Activated T-cell treated with anti-CD3 and anti-CD28 coated beads, Interleukin-2, amount 50 U/mL, for 24 hours (primary cell): ENCODE results near the gene C6orf47.
"Not testable (repeated sequence)": the region's sequence is repeated elsewhere in the genome, so short reads cannot be mapped to it uniquely, and the experiment has no call there.

Source experiments
- DNase-seq: peaks from one replicate; pipeline ENCODE4 v3.0.0-alpha.2; 2020
- H3K27ac Mint-ChIP-seq: 2 replicates; pipeline ENCODE4 v1.8.0; 2020; ENCODE audit warnings: mild to moderate bottlenecking, mixed read lengths
- H3K27me3 Mint-ChIP-seq: 2 replicates; pipeline ENCODE4 v1.8.0; 2020; ENCODE audit warnings: mixed read lengths
- H3K36me3 Mint-ChIP-seq: 2 replicates; pipeline ENCODE4 v1.8.0; 2020; ENCODE audit warnings: low read depth, mixed read lengths
- H3K4me1 Mint-ChIP-seq: 2 replicates; pipeline ENCODE4 v1.8.0; 2020; ENCODE audit warnings: low read depth, mixed read lengths
- H3K4me3 Mint-ChIP-seq: 2 replicates; pipeline ENCODE4 v1.8.0; 2020; ENCODE audit warnings: mild to moderate bottlenecking, moderate library complexity, mixed read lengths
- H3K9me3 Mint-ChIP-seq: 2 replicates; pipeline ENCODE4 v1.8.0; 2020; ENCODE audit warnings: mixed read lengths

The C6orf47 gene, protein sequence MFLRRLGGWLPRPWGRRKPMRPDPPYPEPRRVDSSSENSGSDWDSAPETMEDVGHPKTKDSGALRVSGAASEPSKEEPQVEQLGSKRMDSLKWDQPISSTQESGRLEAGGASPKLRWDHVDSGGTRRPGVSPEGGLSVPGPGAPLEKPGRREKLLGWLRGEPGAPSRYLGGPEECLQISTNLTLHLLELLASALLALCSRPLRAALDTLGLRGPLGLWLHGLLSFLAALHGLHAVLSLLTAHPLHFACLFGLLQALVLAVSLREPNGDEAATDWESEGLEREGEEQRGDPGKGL

DNA sequence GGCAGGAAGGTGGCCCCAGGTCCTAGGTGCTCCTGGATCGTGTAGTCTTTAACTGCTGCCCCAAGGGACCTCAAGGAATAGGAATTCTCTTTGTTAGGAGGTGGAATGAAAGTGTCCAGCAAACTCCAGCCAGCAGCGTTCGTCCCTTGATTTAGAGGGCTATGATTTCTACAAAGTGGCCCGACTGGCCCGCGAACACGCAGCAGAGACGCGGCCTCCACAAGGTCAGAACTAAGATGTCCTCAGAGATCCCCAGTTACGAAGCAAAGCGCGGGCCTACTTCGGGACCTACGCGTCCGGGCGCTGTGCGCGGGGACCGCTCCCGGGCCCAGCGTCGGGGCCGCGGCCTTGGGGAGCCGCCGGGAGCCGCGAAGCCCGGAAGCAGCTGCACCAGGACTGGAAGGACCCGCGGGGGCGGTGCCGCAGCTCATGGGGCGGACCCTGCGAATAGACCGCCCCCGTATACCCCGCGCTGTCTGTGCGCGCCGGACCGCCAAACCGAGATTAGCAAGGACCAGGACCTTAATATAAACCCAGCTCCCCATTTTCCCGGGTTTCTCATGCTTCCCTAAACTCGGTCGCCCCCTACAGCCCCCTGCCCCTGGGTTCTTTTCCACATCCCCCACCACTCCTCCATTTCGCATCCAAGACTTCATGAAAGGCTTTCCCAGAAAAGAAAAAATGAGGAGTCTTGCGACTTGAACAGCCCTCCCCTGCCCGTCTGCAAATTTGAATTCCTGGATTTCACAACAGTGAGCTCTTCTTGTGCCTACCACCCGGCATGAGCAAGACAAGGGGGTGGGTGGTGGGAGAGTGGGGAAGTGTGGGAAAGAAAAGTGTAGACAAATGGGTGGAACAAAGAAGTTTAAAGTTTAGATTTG is at the start of gene C6orf47:
Gene C6orf47 (minus strand): TSS at position 398 of the 881 bp plus-strand sequence. CDS start 831 bp downstream, outside the sequence.
- H3K27ac Mint-ChIP-seq = peak within 1 kb of the TSS; percentile 96
- H3K36me3 Mint-ChIP-seq = peaks cover 95% of the 10 kb centered on the region
- H3K4me1 Mint-ChIP-seq = peaks cover 84% of the 10 kb centered on the region
- DNase-seq = peak; percentile 83
- no peaks in the 10 kb centered on the region for H3K27me3 Mint-ChIP-seq
- H3K4me3 Mint-ChIP-seq = peak within 1 kb of the TSS; percentile 96
- no peaks in the 10 kb centered on the region for H3K9me3 Mint-ChIP-seq

DNA sequence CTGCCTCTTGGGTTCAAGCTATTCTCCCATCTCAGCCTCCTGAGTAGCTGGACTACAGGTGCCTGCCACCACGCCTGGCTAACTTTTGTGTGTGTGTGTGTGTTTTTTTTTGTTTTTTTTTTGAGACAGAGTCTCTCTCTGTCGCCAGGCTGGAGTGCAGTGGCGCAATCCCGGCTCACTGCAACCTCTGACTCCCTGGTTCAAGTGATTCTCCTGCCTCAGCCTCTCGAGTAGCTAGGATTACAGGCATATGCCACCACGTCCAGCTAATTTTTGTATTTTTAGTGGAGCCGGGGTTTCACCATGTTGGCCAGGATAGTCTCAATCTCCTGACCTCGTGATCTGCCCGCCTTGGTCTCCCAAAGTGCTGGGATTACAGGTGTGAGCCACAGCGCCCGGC is 48.6 kb upstream of the C6orf47 start:
- H3K27ac Mint-ChIP-seq, H3K9me3 Mint-ChIP-seq, DNase-seq, H3K4me3 Mint-ChIP-seq, H3K27me3 Mint-ChIP-seq, H3K36me3 Mint-ChIP-seq: not testable (repeated sequence)
- H3K4me1 Mint-ChIP-seq = peaks cover 11% of the 10 kb centered on the region

DNA sequence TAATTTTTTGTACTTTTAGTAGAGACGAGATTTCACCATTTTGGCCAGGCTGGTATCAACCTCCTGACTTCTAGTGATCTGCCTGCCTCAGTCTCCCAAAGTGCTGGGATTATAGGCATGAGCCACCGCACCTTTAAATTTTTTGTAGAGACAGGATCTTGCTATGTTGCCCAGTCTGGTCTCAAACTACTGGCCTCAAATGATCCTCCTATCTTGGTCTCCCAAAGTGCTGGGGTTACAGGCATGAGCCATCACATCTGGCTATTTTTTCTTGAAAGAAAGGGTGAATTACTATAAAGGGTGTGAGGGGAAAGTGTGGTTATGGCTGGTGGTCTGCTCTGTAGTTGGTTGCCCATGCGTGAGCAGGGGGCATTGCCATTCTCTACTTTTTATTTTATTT is 47.6 kb upstream of the C6orf47 start:
- H3K27me3 Mint-ChIP-seq = no peaks in the 10 kb centered on the region
- no peak overlapping the region for H3K27ac Mint-ChIP-seq
- no peak overlapping the region for H3K4me3 Mint-ChIP-seq
- peaks cover 1% of the 10 kb centered on the region for H3K36me3 Mint-ChIP-seq
- peaks cover 14% of the 10 kb centered on the region for H3K4me1 Mint-ChIP-seq
- H3K9me3 Mint-ChIP-seq = no peaks in the 10 kb centered on the region
- no peak for DNase-seq

DNA sequence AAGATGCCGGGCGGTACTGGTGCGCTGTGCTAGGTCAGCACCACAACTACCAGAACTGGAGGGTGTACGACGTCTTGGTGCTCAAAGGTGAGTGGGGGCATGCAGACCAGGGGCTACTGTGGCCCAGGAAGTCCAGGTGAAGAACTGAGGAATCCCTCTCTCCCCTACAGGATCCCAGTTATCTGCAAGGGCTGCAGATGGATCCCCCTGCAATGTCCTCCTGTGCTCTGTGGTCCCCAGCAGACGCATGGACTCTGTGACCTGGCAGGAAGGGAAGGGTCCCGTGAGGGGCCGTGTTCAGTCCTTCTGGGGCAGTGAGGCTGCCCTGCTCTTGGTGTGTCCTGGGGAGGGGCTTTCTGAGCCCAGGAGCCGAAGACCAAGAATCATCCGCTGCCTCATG is 47.1 kb upstream of the C6orf47 start:
- DNase-seq = no peak
- peaks cover 3% of the 10 kb centered on the region for H3K36me3 Mint-ChIP-seq
- H3K27ac Mint-ChIP-seq = peak overlapping the region; percentile 23
- H3K4me1 Mint-ChIP-seq = peaks cover 15% of the 10 kb centered on the region
- H3K9me3 Mint-ChIP-seq = no peaks in the 10 kb centered on the region
- no peak overlapping the region for H3K4me3 Mint-ChIP-seq
- H3K27me3 Mint-ChIP-seq = no peaks in the 10 kb centered on the region

DNA sequence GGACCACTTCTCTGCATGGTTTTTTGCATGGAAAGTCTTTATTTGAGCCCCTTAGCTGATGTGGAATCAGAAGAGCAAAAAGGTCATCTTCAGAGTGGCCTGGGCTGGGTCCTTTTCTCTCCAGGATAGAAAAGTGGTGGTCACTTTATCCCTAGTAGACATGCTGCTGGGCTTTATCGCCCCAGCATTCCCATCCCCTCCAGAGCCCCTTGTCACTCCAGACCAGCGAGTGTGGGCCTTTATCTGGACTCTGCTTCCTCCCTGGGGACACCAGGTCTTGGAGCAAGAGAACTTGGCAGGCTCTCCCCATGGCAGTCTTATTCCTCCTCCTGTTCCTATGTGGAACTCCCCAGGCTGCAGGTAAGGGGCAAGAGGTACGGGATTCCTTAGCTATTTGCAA is 46.0 kb upstream of the C6orf47 start, which contains the start of gene LY6G6F:
Gene LY6G6F (plus strand): TSS at position 268 of the 400 bp plus-strand sequence. CDS start 41 bp downstream, at position 309.
- Mint-ChIP-seq H3K4me1 (peaks cover 22% of the 10 kb centered on the region), H3K27ac (peak within 1 kb of the TSS; percentile 23), H3K36me3 (peaks cover 11% of the 10 kb centered on the region), H3K27me3 (no peaks in the 10 kb centered on the region), H3K9me3 (no peaks in the 10 kb centered on the region), H3K4me3 (no peak within 1 kb of the TSS)
- no peak for DNase-seq

DNA sequence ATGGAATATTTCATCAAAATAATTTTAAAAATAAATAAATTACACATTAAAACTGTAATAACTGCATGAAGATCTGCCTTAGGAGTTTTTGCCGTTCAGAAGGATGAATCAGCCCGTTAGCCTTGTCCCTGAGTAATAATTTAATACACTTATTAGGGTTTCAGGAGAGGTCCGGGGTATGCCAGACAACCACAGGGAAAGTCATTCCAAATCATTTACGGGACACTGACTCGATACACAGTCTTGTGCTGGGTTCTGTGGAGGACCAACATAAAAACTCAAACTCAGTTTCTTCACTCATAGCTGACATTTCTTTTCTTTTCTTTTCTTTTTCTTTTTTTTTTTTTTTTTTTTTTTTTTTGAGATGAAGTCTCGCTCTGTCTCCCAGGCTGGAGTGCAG is 45.4 kb upstream of the C6orf47 start:
- H3K36me3 Mint-ChIP-seq = peaks cover 16% of the 10 kb centered on the region

DNA sequence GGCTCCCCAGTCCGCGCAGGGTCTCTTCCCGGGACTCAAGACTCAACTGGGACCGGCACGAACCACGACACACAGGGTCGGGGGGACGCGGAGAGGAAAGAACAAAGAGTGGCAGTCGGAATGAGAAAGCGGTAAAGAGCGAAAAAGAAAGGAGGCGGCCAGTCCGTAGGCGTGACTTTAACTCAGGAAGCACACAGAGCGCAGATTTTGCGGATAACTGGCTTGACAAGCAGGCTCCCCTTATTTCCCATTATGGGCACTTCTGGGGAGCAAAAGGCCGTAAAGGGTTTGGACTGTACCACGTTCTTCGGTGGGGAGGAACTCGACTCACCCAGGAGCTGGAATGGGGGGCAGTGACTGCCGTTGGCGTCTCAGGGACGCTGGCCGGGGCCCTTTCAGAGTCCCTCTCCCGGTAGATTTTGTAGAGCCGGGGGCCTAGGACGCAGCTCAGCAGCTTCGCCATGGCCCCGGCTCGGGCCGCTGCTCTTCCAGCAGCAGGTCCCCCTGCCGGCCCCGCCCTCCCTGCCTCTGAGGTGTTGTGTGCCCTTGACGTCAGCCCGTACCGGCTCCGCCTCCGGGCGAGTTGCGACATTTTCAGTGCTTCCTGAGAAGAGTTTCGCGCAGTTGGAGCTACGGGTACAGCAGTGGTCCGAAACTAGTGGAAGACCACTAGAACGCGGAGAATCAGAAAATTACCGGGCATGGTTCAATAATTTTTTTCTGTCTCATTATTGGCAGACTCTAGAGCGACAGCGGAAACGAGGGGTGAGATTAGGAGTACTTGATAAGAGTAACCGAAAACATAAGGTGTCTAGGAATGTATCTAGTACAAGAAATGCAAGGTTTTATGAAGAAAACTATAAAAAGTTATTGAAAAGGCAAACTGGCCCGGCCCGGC is 42.5 kb upstream of the C6orf47 start, which contains the start of gene ABHD16A:
Gene ABHD16A (minus strand): TSS at position 506 of the 898 bp plus-strand sequence. CDS start 43 bp downstream, at position 463.
- Mint-ChIP-seq H3K4me1 (peaks cover 33% of the 10 kb centered on the region), H3K36me3 (peaks cover 36% of the 10 kb centered on the region), H3K4me3 (peak within 1 kb of the TSS; percentile 98), H3K27me3 (no peaks in the 10 kb centered on the region), H3K9me3 (no peaks in the 10 kb centered on the region), H3K27ac (peak within 1 kb of the TSS; percentile 98)
- peak; percentile 97 for DNase-seq

More for the DNA sequence above, 45.4 kb upstream of the C6orf47 start:
- H3K4me1 Mint-ChIP-seq = peaks cover 25% of the 10 kb centered on the region
- no peaks in the 10 kb centered on the region for H3K27me3 Mint-ChIP-seq
- DNase-seq = no peak
- no peak overlapping the region for H3K27ac Mint-ChIP-seq
- H3K4me3 Mint-ChIP-seq = no peak overlapping the region
- H3K9me3 Mint-ChIP-seq = no peaks in the 10 kb centered on the region

DNA sequence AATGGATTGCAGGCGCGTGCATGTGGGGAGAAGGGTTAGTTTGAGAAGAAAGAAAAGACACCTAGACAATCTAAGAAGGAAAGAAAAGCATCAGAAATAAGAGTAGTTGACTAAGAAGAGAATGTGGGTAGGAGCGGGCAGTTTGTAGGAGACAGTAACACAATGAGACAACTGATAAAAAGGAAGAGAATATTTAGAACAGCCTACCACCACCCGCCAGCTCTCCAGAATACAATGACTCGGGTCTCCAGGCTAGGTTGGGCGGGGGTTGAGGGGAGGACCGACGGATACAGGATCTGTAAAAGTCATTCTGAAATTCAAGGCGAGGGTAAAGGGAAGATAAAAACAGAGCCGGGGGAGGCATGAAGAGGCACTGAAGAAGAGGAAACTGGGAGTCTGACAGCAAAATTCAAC is 41.8 kb upstream of the C6orf47 start:
- Mint-ChIP-seq H3K27me3 (no peaks in the 10 kb centered on the region), H3K36me3 (peaks cover 42% of the 10 kb centered on the region), H3K4me3 (peak overlapping the region; percentile 98), H3K27ac (peak overlapping the region; percentile 98), H3K4me1 (peaks cover 40% of the 10 kb centered on the region), H3K9me3 (no peaks in the 10 kb centered on the region)
- DNase-seq = no peak

DNA sequence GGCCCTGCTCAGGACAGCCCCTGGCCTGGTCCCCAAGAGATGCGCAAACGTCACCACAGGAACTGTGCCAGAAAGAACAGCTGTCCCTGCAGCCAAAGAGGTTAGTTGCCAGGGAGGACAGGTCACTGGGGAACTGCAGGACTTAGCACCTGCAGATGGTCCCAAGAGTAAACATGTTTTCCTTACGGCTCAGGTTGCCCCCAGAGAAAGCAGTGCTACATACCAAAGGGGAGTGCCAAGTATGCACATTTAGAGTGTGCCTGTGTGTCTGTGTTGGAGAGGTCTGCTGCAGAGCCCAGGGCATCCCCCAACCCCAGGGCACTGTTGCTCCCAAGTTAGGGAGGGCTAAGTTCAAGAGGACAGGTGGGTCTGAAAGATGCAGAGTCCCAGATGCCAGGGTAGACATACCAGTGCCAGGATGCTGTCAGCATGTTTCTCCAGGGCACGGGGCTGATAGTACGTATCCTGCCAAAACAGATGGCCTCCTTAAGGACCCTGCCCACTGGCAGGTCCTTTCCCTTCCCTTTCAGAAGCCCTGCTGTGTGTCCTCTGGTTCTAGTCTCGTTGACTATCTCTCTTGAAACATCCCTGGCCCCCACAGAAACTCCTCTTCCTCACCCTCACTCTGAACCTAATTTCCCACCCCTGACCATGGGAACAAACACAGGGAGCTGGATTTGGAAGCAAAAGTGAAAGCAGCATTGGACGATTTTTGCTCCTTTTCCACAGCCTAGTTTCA is 41.3 kb upstream of the C6orf47 start:
- H3K27ac Mint-ChIP-seq = peak overlapping the region; percentile 98
- peaks cover 42% of the 10 kb centered on the region for H3K4me1 Mint-ChIP-seq
- peaks cover 48% of the 10 kb centered on the region for H3K36me3 Mint-ChIP-seq
- no peaks in the 10 kb centered on the region for H3K9me3 Mint-ChIP-seq
- H3K27me3 Mint-ChIP-seq = no peaks in the 10 kb centered on the region
- H3K4me3 Mint-ChIP-seq = peak overlapping the region; percentile 98
- no peak for DNase-seq

DNA sequence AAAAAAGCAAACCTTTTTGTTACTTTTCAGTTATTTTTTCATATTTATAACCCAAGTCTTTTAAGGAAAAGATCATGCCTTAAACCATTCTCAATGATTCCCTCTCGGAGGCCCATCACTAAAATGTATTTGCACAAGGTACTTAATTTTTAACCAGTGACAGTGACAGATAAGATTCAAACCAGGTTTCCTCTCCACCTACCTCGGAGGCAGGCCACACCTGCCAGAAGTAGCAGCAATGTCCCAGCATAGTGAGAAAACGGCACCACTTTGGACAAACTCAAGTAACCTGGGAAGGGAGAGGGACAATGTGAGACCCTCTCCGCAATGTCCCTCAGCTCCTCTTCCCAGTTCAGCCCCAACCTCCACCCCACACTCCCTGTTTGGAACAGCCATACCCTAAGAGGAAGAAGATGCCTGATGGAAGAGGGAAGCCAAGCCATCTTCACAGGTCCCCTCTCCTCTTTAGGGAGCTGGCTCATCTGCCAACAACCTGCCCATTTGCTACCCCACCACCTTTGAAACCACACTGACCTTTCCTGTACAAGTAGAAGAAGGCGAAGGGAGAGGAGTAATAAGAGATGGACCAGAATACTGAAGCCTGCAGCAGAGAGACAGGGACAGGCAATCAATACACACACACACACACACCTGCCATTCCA is 40.3 kb upstream of the C6orf47 start:
- Mint-ChIP-seq H3K4me1 (peaks cover 42% of the 10 kb centered on the region), H3K9me3 (no peaks in the 10 kb centered on the region), H3K27me3 (no peaks in the 10 kb centered on the region), H3K36me3 (peaks cover 58% of the 10 kb centered on the region), H3K27ac (peak overlapping the region; percentile 62), H3K4me3 (peak overlapping the region; percentile 98)
- DNase-seq = no peak

DNA sequence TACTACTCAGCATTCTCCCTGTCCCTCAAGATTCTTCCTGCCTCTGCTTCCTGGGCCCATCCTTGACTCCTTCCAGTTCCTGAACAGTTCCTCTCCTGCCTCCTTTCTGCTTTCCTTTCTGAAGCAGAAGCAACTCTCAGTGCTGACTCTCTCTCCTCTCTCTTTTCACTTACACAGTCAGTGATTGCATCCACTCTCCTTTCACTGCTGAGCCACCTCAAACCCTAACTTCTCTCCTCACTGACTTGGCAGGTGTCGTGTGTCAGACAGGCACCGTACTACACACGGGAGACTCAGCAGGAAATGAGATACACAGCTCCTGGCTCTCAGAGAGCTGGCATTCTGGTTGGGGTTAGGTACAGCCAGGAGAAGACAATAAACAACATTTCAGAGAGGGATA is 37.0 kb upstream of the C6orf47 start:
- peaks cover 35% of the 10 kb centered on the region for H3K4me1 Mint-ChIP-seq
- H3K36me3 Mint-ChIP-seq = peaks cover 84% of the 10 kb centered on the region
- no peaks in the 10 kb centered on the region for H3K9me3 Mint-ChIP-seq
- no peak overlapping the region for H3K4me3 Mint-ChIP-seq
- no peaks in the 10 kb centered on the region for H3K27me3 Mint-ChIP-seq
- peak overlapping the region; percentile 83 for H3K27ac Mint-ChIP-seq
- no peak for DNase-seq

DNA sequence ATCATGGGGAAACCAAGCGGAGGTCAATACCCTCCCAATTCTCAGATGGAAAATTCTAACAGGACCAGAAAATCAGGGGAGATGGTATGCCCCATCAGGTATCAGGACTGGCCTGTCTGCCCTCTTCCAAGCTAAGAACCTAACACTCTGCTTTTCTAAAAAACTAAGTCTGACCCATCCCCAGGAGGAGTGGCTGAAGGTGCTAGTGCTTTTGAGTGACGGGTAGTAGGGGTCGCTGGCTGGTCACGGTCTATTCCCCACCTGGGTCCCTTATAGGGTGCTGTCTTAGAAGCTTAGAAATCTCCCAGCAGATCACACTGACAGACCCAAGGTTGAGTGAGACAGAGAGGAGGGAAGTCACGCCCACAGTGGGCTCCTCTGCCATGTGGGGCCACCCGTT is 33.0 kb upstream of the C6orf47 start:
- Mint-ChIP-seq H3K36me3 (peaks cover 90% of the 10 kb centered on the region), H3K4me3 (no peak overlapping the region), H3K27me3 (no peaks in the 10 kb centered on the region), H3K9me3 (no peaks in the 10 kb centered on the region), H3K4me1 (peaks cover 19% of the 10 kb centered on the region), H3K27ac (no peak overlapping the region)
- DNase-seq = no peak

DNA sequence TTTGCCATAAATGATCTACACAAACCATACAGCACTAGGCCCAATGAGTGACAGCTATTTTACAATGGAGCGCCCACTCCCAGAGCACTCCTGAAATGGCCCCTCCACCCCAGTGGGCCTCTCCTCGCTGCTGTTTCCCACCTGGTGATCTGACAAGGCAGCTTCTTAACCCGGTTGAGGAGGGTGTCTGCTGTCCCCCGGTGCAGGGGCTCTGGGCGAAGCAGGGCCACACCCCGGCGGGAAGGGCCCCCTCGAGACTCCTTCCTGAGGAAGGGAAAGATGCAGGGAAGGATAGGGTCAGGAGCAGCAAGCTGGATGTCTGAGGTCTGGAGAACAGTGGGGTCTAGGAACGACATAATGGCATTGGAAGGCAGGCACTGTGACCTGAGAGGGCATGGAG is 32.3 kb upstream of the C6orf47 start:
- no peaks in the 10 kb centered on the region for H3K9me3 Mint-ChIP-seq
- no peaks in the 10 kb centered on the region for H3K27me3 Mint-ChIP-seq
- H3K4me1 Mint-ChIP-seq = peaks cover 17% of the 10 kb centered on the region
- DNase-seq = no peak
- no peak overlapping the region for H3K4me3 Mint-ChIP-seq
- H3K36me3 Mint-ChIP-seq = peaks cover 94% of the 10 kb centered on the region
- H3K27ac Mint-ChIP-seq = peak overlapping the region; percentile 40
